Neural cell (in vitro differentiated cells): ENCODE data around the gene ECI2. TPM values are rescaled to one million over a fixed set of nuclear protein-coding genes. Genes with fewer than 3 reads are reported as not detected.

Source experiments
- H2AFZ ChIP-seq: fragments of 200-600, 300-800 bp; sonication (generic), shearing (Covaris generic); 2 replicates; pipeline ENCODE4 v1.6.0; 2014; ENCODE audit warnings: low read depth, mild to moderate bottlenecking, antibody characterized with exemption, low read length, moderate library complexity
- H3F3A ChIP-seq: fragments of 200-600 bp; shearing (Covaris generic); 2 replicates; pipeline ENCODE4 v1.6.1; 2016; ENCODE audit warnings: mild to moderate bottlenecking, moderate library complexity, mixed read lengths, antibody characterized with exemption, low read length; ENCODE audit not compliant: insufficient read depth, poor library complexity, severe bottlenecking
- H3K27ac ChIP-seq: fragments of 200-600, 300-800 bp; sonication (generic), shearing (Covaris generic); 2 replicates; pipeline ENCODE4 v1.5.1; 2014; ENCODE audit warnings: mild to moderate bottlenecking, low read length, moderate library complexity
- H3K27me3 ChIP-seq: fragments of 300-800, 200-600 bp; sonication (generic), shearing (Covaris generic); 2 replicates; pipeline ENCODE4 v1.6.0; 2014; ENCODE audit warnings: mild to moderate bottlenecking, low read depth, low read length, moderate library complexity; ENCODE audit not compliant: insufficient read depth
- H3K36me3 ChIP-seq: fragments of 300-800, 200-600 bp; sonication (generic), shearing (Covaris generic); 2 replicates; pipeline ENCODE4 v1.5.1; 2014; ENCODE audit warnings: mild to moderate bottlenecking, antibody characterized with exemption, low read length, moderate library complexity; ENCODE audit not compliant: insufficient read depth
- H3K4me2 ChIP-seq: fragments of 300-800, 200-600 bp; sonication (generic), shearing (Covaris generic); 2 replicates; pipeline ENCODE4 v1.6.0; 2014; ENCODE audit warnings: mild to moderate bottlenecking, low read length
- H3K4me3 ChIP-seq: fragments of 300-800, 200-600 bp; sonication (generic), shearing (Covaris generic); 2 replicates; pipeline ENCODE4 v1.5.1; 2014; ENCODE audit warnings: mild to moderate bottlenecking, low read length, moderate library complexity
- H3K79me2 ChIP-seq: fragments of 200-600 bp; shearing (Covaris generic); replicated peaks from 2 replicates; pipeline ENCODE4 v1.6.0; 2014; ENCODE audit warnings: mild to moderate bottlenecking, low read length, moderate library complexity; ENCODE audit not compliant: insufficient read depth
- H3K9ac ChIP-seq: fragments of 300-800, 200-600 bp; sonication (generic), shearing (Covaris generic); 2 replicates; pipeline ENCODE4 v1.6.1; 2016; ENCODE audit warnings: mild to moderate bottlenecking, low read length, mixed read lengths
- H3K9me2 ChIP-seq: fragments of 200-600 bp; shearing (Covaris generic); 2 replicates; pipeline ENCODE4 v1.6.1; 2016; ENCODE audit warnings: mild to moderate bottlenecking, low read length, mixed read lengths; ENCODE audit not compliant: insufficient read depth
- H3K9me3 ChIP-seq: fragments of 200-600, 300-800 bp; sonication (generic), shearing (Covaris generic); 2 replicates; pipeline ENCODE4 v1.6.1; 2016; ENCODE audit warnings: mild to moderate bottlenecking, mixed run types, low read length, moderate library complexity, mixed read lengths
- H4K20me1 ChIP-seq: fragments of 200-600 bp; shearing (Covaris generic); 2 replicates; pipeline ENCODE4 v1.6.1; 2016; ENCODE audit warnings: mild to moderate bottlenecking, mixed run types; ENCODE audit not compliant: insufficient read depth
- EP300 ChIP-seq: fragments of 450-650 bp; conservative IDR thresholded peaks from 2 replicates; pipeline ENCODE4 v1.6.1; 2014; ENCODE audit warnings: antibody characterized with exemption, mild to moderate bottlenecking, moderate library complexity; ENCODE audit not compliant: poor library complexity, severe bottlenecking
- EZH2 ChIP-seq: fragments of 200-600, 300-800 bp; shearing (Covaris generic), sonication (generic); IDR thresholded peaks from 2 replicates; pipeline ENCODE4 v1.6.1; 2014; ENCODE audit warnings: antibody characterized with exemption, low read length, borderline replicate concordance, mild to moderate bottlenecking; ENCODE audit not compliant: insufficient read depth, poor library complexity, severe bottlenecking
- MXI1 ChIP-seq: fragments of 450-650 bp; conservative IDR thresholded peaks from 2 replicates; pipeline ENCODE4 v1.6.1; 2014; ENCODE audit warnings: antibody characterized with exemption, mild to moderate bottlenecking; ENCODE audit not compliant: poor library complexity, severe bottlenecking
- POLR2AphosphoS5 ChIP-seq: IDR thresholded peaks from 2 replicates; pipeline ENCODE4 v1.6.1; 2012
- RAD21 ChIP-seq: fragments of 450-650 bp; conservative IDR thresholded peaks from 2 replicates; pipeline ENCODE4 v1.6.1; 2014; ENCODE audit warnings: antibody characterized with exemption, mild to moderate bottlenecking, moderate library complexity
- SMC3 ChIP-seq: fragments of 450-650 bp; conservative IDR thresholded peaks from 2 replicates; pipeline ENCODE4 v1.6.1; 2014; ENCODE audit warnings: antibody characterized with exemption, mild to moderate bottlenecking, moderate library complexity; ENCODE audit not compliant: poor library complexity
- TAF1 ChIP-seq: IDR thresholded peaks from 2 replicates; pipeline ENCODE4 v1.6.1; 2012; ENCODE audit warnings: low read depth
- polyA plus RNA-seq: library from polyadenylated mRNA; depleted of rRNA; stranded (reverse); fragments of >200 nt; gene quantifications from 2 replicates; pipeline ENCODE4 v1.2.3, GENCODE V29; 2014
- TF ChIP-seq, protein P1 (sequence below): fragments of 450-650 bp; IDR thresholded peaks from 2 replicates; pipeline ENCODE4 v1.5.1; 2014; ENCODE audit warnings: antibody characterized with exemption, mild to moderate bottlenecking, moderate library complexity; ENCODE audit not compliant: poor library complexity, severe bottlenecking
- TF ChIP-seq, protein P2 (sequence below): IDR thresholded peaks from 2 replicates; pipeline ENCODE4 v1.6.1; 2012; ENCODE audit warnings: borderline replicate concordance

The ECI2 gene
- polyA plus RNA-seq, 1 donor from 2014 or later, result 27.5 TPM

DNA sequence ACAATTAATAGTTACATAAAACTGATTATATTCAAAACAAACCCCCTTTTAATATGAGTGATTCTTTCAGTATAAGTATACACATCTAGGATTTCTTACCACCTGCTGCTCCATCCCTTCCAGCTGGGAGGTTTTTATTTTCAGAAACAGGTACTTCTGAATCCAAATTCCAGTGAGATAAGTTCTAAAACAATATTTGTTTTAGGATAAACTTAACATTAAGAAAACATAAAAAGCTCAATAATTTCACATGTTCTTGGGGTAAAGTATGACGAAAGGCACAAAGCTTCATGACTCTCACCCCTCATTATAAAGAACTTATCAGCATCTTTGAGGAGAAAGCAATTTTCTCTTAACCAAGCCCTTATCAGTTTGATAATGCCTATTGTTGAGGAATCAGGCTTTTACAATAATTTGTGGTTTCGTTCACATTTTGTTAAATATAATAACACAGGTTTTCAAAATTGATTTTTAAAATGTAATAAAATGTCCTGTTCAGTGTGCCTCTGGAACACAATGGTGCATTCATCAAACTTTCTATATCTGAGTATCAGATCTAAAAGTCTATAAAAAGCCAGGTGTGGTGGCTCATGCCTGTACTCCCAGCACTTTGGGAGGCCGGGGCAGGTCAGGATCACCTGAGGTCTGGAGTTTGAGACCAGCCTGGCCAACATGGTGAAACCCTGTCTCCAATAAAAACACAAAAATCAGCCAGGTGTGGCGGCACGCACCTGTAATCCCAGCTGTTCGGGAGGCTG lies 60.7 kb downstream of the ECI2 start (continued):
- TF ChIP-seq, protein P1, sequence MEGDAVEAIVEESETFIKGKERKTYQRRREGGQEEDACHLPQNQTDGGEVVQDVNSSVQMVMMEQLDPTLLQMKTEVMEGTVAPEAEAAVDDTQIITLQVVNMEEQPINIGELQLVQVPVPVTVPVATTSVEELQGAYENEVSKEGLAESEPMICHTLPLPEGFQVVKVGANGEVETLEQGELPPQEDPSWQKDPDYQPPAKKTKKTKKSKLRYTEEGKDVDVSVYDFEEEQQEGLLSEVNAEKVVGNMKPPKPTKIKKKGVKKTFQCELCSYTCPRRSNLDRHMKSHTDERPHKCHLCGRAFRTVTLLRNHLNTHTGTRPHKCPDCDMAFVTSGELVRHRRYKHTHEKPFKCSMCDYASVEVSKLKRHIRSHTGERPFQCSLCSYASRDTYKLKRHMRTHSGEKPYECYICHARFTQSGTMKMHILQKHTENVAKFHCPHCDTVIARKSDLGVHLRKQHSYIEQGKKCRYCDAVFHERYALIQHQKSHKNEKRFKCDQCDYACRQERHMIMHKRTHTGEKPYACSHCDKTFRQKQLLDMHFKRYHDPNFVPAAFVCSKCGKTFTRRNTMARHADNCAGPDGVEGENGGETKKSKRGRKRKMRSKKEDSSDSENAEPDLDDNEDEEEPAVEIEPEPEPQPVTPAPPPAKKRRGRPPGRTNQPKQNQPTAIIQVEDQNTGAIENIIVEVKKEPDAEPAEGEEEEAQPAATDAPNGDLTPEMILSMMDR, result no peak

DNA sequence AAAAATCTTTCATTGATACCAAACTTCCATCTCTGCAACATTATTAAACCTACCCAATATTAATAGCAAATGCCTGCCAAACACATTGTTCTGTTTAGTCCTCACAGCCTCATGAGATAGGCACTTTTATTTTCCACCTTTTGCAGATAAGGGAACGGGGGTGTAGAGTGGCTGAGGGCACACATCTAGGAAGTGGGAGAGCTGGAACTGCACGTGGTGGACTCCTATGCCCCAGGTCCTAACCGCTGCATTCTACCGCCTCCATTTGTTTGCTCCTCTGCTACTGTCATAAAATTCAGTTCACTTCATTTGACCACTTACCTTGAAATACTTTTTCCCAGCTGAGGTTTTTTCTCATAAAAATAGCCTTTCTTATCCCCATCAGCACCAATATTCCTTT lies 64.0 kb downstream of the ECI2 start:
- H3K27ac ChIP-seq, result no peak overlapping the region
- no peaks in the 10 kb centered on the region for H3K9me2 ChIP-seq
- no peak overlapping the region for H3K4me3 ChIP-seq
- H4K20me1 ChIP-seq, result no peaks in the 10 kb centered on the region
- H3K9me3 ChIP-seq, result no peaks in the 10 kb centered on the region
- H3F3A ChIP-seq, result no peaks in the 10 kb centered on the region
- no peak for TF ChIP-seq EP300
- no peaks in the 10 kb centered on the region for H3K36me3 ChIP-seq
- H3K4me2 ChIP-seq, result no peak overlapping the region
- H3K27me3 ChIP-seq, result no peaks in the 10 kb centered on the region
- no peak overlapping the region for H3K9ac ChIP-seq
- H2AFZ ChIP-seq, result no peak overlapping the region
- H3K79me2 ChIP-seq, result no peaks in the 10 kb centered on the region

DNA sequence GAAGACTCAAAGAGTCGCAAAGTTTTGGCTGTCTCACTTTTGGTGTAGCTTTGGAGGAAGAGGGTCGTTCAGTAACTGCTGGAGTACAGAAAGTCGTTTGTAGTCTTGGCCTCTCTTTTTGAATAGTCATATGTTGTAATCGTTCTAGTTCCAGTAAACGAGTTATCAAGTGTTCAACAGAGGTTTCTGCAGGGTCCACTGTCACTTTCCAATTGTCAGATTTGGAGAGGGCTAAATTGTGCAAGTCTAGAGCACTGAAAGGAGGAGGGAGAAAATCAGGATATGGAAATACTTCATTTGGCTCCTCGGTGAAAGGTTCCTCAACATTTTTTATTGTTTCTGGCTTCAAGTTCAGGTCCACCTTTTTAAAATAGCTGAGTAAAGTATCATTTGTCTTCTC lies 66.2 kb downstream of the ECI2 start:
- Histone ChIP-seq H3F3A (no peaks in the 10 kb centered on the region), H3K27ac (no peak overlapping the region), H3K36me3 (no peaks in the 10 kb centered on the region), H3K79me2 (no peaks in the 10 kb centered on the region), H3K9me2 (no peaks in the 10 kb centered on the region), H3K4me2 (no peak overlapping the region), H3K4me3 (no peak overlapping the region), H3K27me3 (no peaks in the 10 kb centered on the region), H3K9ac (no peak overlapping the region), H4K20me1 (no peaks in the 10 kb centered on the region), H2AFZ (no peak overlapping the region), H3K9me3 (no peaks in the 10 kb centered on the region)
- no peak for TF ChIP-seq EP300
- no peak for TF ChIP-seq POLR2AphosphoS5
- TF ChIP-seq EZH2, result no peak
- TF ChIP-seq SMC3, result no peak
- TF ChIP-seq RAD21, result no peak
- no peak for TF ChIP-seq MXI1
- no peak for TF ChIP-seq TAF1
- TF ChIP-seq, protein P2, sequence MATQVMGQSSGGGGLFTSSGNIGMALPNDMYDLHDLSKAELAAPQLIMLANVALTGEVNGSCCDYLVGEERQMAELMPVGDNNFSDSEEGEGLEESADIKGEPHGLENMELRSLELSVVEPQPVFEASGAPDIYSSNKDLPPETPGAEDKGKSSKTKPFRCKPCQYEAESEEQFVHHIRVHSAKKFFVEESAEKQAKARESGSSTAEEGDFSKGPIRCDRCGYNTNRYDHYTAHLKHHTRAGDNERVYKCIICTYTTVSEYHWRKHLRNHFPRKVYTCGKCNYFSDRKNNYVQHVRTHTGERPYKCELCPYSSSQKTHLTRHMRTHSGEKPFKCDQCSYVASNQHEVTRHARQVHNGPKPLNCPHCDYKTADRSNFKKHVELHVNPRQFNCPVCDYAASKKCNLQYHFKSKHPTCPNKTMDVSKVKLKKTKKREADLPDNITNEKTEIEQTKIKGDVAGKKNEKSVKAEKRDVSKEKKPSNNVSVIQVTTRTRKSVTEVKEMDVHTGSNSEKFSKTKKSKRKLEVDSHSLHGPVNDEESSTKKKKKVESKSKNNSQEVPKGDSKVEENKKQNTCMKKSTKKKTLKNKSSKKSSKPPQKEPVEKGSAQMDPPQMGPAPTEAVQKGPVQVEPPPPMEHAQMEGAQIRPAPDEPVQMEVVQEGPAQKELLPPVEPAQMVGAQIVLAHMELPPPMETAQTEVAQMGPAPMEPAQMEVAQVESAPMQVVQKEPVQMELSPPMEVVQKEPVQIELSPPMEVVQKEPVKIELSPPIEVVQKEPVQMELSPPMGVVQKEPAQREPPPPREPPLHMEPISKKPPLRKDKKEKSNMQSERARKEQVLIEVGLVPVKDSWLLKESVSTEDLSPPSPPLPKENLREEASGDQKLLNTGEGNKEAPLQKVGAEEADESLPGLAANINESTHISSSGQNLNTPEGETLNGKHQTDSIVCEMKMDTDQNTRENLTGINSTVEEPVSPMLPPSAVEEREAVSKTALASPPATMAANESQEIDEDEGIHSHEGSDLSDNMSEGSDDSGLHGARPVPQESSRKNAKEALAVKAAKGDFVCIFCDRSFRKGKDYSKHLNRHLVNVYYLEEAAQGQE, result no peak
- TF ChIP-seq, protein P1, result no peak
